Measurements from ENCODE around the gene PEMT. TPM values are rescaled to one million over a fixed set of nuclear protein-coding genes. Genes with fewer than 3 reads are reported as not detected.

Gene PEMT
- total RNA-seq, 1 experiment from 2014 or later, result 29.5 TPM

DNA sequence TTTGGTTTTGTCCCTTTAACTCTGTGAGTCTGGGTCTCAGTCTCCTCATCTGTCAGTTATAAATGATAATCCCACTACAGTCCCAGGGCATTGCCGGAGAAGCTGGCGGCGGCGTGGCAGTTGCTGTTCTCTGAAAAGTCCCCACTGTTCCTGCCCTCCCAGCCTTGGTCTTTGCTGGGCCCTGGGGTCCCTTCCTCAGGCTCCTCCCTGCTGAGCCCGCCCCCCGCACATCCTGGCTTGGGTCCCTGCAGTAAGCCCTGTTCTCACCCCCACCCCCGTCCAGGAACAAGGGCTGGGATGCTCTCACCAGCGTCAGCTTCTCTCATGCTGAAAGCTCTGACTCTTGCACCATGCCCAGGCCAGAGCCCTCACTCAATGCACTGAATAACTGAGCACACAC lies 35.3 kb upstream of the PEMT start:
- Histone ChIP-seq H3K9me3 (no peaks in the 10 kb centered on the region), H3K4me1 (no peaks in the 10 kb centered on the region), H3K27me3 (replicated peaks; ENCODE audit: control insufficient read depth, insufficient read depth, low read length) (no peaks in the 10 kb centered on the region), H3K4me3 (ENCODE audit: low read depth, low read length) (no peak overlapping the region), H3K36me3 (ENCODE audit: control insufficient read depth, insufficient read depth, low read length) (no peaks in the 10 kb centered on the region)
- H3K4me1 Mint-ChIP-seq (ENCODE audit: low read depth, unreplicated experiment), result peaks cover 6% of the 10 kb centered on the region
- H3K27me3 Mint-ChIP-seq (ENCODE audit: insufficient read depth, unreplicated experiment), result no peaks in the 10 kb centered on the region
- BruUV-seq (replicated peaks), result no TSS peak
- CTCF ChIA-PET, result interaction anchor here (0.6 kb wide), 1 partner anchor 21 kb away, joined by 4 read pairs; no protein-coding TSS in a partner anchor
- DNase-seq, result no peak
- H3K27ac Mint-ChIP-seq (ENCODE audit: unreplicated experiment), result no peak overlapping the region
- POLR2A ChIA-PET, result no interaction called here
- H3K4me3 Mint-ChIP-seq (ENCODE audit: unreplicated experiment), result no peak overlapping the region
- no peaks in the 10 kb centered on the region for H3K36me3 Mint-ChIP-seq (ENCODE audit: insufficient read depth, unreplicated experiment)
- H3K9me3 Mint-ChIP-seq (ENCODE audit: unreplicated experiment), result no peaks in the 10 kb centered on the region
- TF ChIP-seq CTCF (IDR thresholded peaks at IDR 0.05; ENCODE audit: insufficient read depth in 1 of 2, low read depth in 1 of 2, low read length in 1 of 2, severe bottlenecking in 1 of 2, unreplicated experiment in 1 of 2), result no peak
- intact Hi-C loops (cut with micrococcal nuclease; ENCODE audit: unreplicated experiment), result no loop called here

DNA sequence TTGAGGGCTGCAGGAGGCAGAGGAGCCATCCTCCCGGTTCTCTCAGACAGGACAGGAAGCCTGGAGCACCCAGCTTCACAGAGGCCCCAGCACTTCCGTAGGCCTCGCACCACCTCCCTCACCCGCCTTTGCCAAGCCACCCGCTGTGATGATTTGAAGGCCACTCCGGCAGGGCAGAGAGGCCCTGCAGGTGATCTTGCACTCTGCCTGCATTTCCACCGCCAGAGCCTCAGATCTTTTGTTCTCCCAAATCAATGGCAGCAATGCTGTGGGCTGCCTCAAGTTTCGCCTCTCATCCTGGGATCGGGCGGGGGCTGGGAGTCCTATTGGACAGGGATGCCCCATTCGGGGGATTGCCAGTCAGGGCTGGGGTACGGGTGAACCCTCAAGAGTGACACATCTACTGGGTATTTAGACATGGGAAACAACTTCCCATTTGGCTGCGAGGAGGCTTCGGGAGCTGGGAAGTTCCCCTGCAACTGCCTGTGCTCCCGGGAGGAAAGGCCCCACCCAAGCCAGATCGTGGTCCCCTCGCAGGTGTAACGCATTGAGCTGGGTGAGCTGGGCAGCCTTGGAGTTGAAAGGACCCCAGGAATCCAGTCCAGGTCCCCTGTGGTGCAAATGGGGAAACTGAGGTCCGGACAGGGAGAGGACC lies 34.8 kb upstream of the PEMT start:
- ChIA-PET CTCF (no interaction called here), POLR2A (no interaction called here)
- DNase-seq, result no peak
- Histone ChIP-seq H3K36me3 (ENCODE audit: control insufficient read depth, insufficient read depth, low read length) (no peaks in the 10 kb centered on the region), H3K4me3 (ENCODE audit: low read depth, low read length) (no peak overlapping the region), H3K4me1 (no peaks in the 10 kb centered on the region), H3K27me3 (replicated peaks; ENCODE audit: control insufficient read depth, insufficient read depth, low read length) (no peaks in the 10 kb centered on the region), H3K9me3 (no peaks in the 10 kb centered on the region)
- Mint-ChIP-seq H3K27me3 (ENCODE audit: insufficient read depth, unreplicated experiment) (no peaks in the 10 kb centered on the region), H3K36me3 (ENCODE audit: insufficient read depth, unreplicated experiment) (no peaks in the 10 kb centered on the region), H3K4me3 (ENCODE audit: unreplicated experiment) (no peak overlapping the region), H3K27ac (ENCODE audit: unreplicated experiment) (no peak overlapping the region), H3K9me3 (ENCODE audit: unreplicated experiment) (no peaks in the 10 kb centered on the region), H3K4me1 (ENCODE audit: low read depth, unreplicated experiment) (peaks cover 6% of the 10 kb centered on the region)
- intact Hi-C loops (cut with micrococcal nuclease; ENCODE audit: unreplicated experiment), result no loop called here
- no peak for TF ChIP-seq CTCF (IDR thresholded peaks at IDR 0.05; ENCODE audit: insufficient read depth in 1 of 2, low read depth in 1 of 2, low read length in 1 of 2, severe bottlenecking in 1 of 2, unreplicated experiment in 1 of 2)
- BruUV-seq (replicated peaks), result no TSS peak

- BruUV-seq (replicated peaks), result no TSS peak
- Histone ChIP-seq H3K4me3 (ENCODE audit: low read depth, low read length) (no peak overlapping the region), H3K4me1 (no peaks in the 10 kb centered on the region), H3K9me3 (no peaks in the 10 kb centered on the region), H3K36me3 (ENCODE audit: control insufficient read depth, insufficient read depth, low read length) (no peaks in the 10 kb centered on the region), H3K27me3 (replicated peaks; ENCODE audit: control insufficient read depth, insufficient read depth, low read length) (no peaks in the 10 kb centered on the region)
- Mint-ChIP-seq H3K27ac (ENCODE audit: unreplicated experiment) (no peak overlapping the region), H3K27me3 (ENCODE audit: insufficient read depth, unreplicated experiment) (no peaks in the 10 kb centered on the region), H3K4me3 (ENCODE audit: unreplicated experiment) (no peak overlapping the region), H3K36me3 (ENCODE audit: insufficient read depth, unreplicated experiment) (no peaks in the 10 kb centered on the region), H3K4me1 (ENCODE audit: low read depth, unreplicated experiment) (peaks cover 6% of the 10 kb centered on the region), H3K9me3 (ENCODE audit: unreplicated experiment) (no peaks in the 10 kb centered on the region)
- POLR2A ChIA-PET, result no interaction called here
- no peak for TF ChIP-seq CTCF (IDR thresholded peaks at IDR 0.05; ENCODE audit: insufficient read depth in 1 of 2, low read depth in 1 of 2, low read length in 1 of 2, severe bottlenecking in 1 of 2, unreplicated experiment in 1 of 2)
- CTCF ChIA-PET, result interaction anchor here (1.1 kb wide), 1 partner anchor 11 kb away, joined by 13 read pairs; no protein-coding TSS in a partner anchor
- intact Hi-C loops (cut with micrococcal nuclease; ENCODE audit: unreplicated experiment), result no loop called here
- no peak for DNase-seq
These were observed 33.2 kb upstream of the PEMT start for GRCh38 chr17:17624741-17625140.
